ENCODE measurements around the gene SUSD4.

Gene SUSD4

GRCh38 chr1:223276029-223276428 is 87.9 kb downstream of the SUSD4 start:
- DNase-seq (ENCODE audit: low read depth), result no peak
- in situ Hi-C loops (cut with HindIII; ENCODE audit: low sequenced_read_pairs), result no loop called here
- no peak for TF ChIP-seq CTCF (IDR thresholded peaks at IDR 0.05; ENCODE audit: low read depth, low read length, missing control alignments)
- no peak overlapping the region for H3K4me3 ChIP-seq (ENCODE audit: low read depth, low read length)

- H3K4me3 ChIP-seq (ENCODE audit: low read depth, low read length), result no peak overlapping the region
- no peak for DNase-seq (ENCODE audit: low read depth)
- TF ChIP-seq CTCF (IDR thresholded peaks at IDR 0.05; ENCODE audit: low read depth, low read length, missing control alignments), result no peak
- in situ Hi-C loops (cut with HindIII; ENCODE audit: low sequenced_read_pairs), result no loop called here
Measured at GRCh38 chr1:223273511-223273910, 90.5 kb downstream of the SUSD4 start.

DNA sequence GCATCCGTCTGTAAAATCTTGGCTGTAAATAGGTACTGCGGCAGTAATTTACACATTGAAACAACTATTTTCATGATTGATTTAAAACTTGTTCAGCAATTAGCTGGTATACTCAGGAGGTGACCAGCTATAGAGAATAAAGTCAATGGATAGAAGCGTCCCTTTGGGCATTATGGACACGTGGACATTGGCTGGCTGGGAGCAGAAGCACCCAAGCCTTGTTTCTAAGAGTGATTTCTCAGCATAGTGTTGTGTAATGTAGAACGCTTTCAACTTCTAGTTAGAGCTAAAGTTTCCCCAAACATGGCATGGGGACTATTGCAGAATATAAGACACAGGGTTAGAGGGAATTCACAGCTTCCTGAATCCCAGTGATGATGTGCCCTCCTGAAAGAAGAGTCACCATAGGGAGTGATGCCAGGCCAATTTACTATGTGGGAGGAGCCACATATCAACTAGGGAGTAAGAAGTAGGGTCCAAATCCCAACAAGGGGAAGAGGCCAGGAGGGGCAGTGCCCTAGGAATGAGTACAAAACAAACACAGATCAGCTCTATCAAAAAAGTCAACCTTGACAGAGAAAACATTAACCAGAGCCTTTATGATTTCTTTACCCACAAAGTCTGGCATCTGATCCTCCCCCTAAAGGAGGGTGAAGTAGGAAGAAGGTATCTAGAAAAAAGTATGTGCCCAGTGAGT is 92.7 kb downstream of the SUSD4 start:
- no peak for TF ChIP-seq CTCF (IDR thresholded peaks at IDR 0.05; ENCODE audit: low read depth, low read length, missing control alignments)
- no peak overlapping the region for H3K4me3 ChIP-seq (ENCODE audit: low read depth, low read length)
- in situ Hi-C loops (cut with HindIII; ENCODE audit: low sequenced_read_pairs), result no loop called here
- no peak for DNase-seq (ENCODE audit: low read depth)

DNA sequence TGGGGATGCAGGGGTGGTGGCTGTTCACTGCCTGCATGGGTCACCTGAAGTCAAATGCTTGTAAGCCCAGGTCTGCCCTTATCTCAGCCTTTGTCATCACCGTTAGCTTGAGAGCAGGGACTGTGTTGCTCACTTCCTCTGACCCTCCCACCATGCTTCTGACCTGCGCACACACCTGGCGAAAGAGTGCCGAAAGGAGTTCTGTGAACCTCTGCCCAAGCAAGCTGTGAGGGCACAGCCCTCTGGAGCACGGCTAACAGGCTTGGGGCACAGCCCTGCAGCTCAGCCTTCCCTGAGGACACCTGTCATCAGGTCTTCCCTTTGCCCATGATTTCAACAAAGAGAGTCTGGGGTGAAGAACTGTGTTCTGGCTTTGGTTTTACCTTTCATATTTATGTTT is 93.8 kb downstream of the SUSD4 start:
- DNase-seq (ENCODE audit: low read depth), result no peak
- TF ChIP-seq CTCF (IDR thresholded peaks at IDR 0.05; ENCODE audit: low read depth, low read length, missing control alignments), result no peak
- in situ Hi-C loops (cut with HindIII; ENCODE audit: low sequenced_read_pairs), result no loop called here
- no peak overlapping the region for H3K4me3 ChIP-seq (ENCODE audit: low read depth, low read length)

DNA sequence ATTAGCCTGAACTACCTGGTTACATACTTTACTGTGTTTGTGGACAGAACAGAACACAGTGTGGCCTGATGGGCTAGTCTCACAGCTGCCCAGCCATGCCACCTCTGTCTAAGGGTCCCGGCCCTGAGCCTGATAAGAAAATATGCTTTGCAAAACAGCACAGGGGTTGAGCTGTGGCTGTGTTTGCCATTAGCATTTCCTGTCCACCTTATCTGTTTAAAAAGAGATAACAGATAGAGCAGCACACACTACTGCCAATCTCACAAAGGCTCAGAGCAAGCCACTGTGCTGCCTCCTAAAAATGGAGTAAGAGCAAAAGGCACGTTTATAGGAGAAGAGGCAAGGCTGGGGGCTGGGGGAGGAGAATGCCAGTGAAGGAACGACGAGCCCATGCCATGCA is 95.0 kb downstream of the SUSD4 start:
- DNase-seq (ENCODE audit: low read depth), result no peak
- H3K4me3 ChIP-seq (ENCODE audit: low read depth, low read length), result no peak overlapping the region
- TF ChIP-seq CTCF (IDR thresholded peaks at IDR 0.05; ENCODE audit: low read depth, low read length, missing control alignments), result no peak
- in situ Hi-C loops (cut with HindIII; ENCODE audit: low sequenced_read_pairs), result no loop called here

DNA sequence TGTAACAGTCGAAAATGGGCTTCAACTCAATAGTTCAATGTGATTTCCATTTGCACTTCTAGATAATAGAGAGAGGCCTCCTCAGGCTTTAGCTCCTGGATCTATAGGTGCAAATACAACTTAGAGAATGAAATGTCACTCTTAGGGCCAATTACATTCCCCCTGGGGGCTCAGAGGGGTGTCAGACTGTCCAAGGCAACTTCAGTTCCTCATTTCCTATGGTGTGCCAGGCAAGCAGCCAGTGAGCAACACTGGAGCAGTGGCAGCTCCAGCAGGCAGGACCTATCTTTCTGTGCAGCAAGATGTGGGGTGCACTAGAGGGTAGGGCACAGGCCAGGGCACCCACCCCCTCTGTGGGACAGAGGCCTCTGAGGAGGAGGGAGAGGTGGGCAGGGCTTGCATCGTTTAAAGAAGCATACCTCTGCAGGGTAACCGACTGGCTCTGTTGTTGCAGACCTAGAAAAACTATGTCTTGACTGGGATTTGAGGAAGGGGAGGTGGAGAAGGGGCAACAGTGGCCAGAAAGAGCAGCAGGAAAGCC is 97.3 kb downstream of the SUSD4 start:
- no peak for TF ChIP-seq CTCF (IDR thresholded peaks at IDR 0.05; ENCODE audit: low read depth, low read length, missing control alignments)
- in situ Hi-C loops (cut with HindIII; ENCODE audit: low sequenced_read_pairs), result no loop called here
- no peak overlapping the region for H3K4me3 ChIP-seq (ENCODE audit: low read depth, low read length)
- no peak for DNase-seq (ENCODE audit: low read depth)

Measured in astrocyte of the cerebellum (primary cell).